Right atrium auricular region (tissue), 2 donors: ENCODE data around the gene CHN1. TPM values are rescaled to one million over a fixed set of nuclear protein-coding genes. Genes with fewer than 3 reads are reported as not detected.

Experiments used
- DNase-seq: peaks from one replicate; pipeline ENCODE4 v3.0.0-alpha.2; 2019; ENCODE audit warnings: low spot score
- H3K27ac ChIP-seq, 2 donors: fragments of 200-600 bp; sonication (generic); 1 replicate in 1 of 2; 2 replicates in 1 of 2; pipeline ENCODE4 v1.5.1; 2016 to 2019
- H3K27me3 ChIP-seq, 2 donors: fragments of 200-600 bp; sonication (generic); one replicate each; pipeline versions ENCODE4 v1.5.1 to v1.6.0; 2017 to 2019
- H3K36me3 ChIP-seq: fragments of 200-600 bp; sonication (generic); one replicate; pipeline ENCODE4 v1.5.1; 2016
- H3K4me1 ChIP-seq, 2 donors: fragments of 200-600 bp; sonication (generic); one replicate each; pipeline versions ENCODE4 v1.5.1 to v1.6.0; 2017 to 2019
- H3K4me3 ChIP-seq, 2 donors: fragments of 200-600 bp; sonication (generic); 1 replicate in 1 of 2; 2 replicates in 1 of 2; pipeline ENCODE4 v1.5.1; 2017 to 2019; ENCODE audit warnings: mild to moderate bottlenecking in 1 of 2, moderate library complexity in 1 of 2
- H3K9me3 ChIP-seq, 2 donors: fragments of 200-600 bp; sonication (generic); one replicate each; pipeline ENCODE4 v1.5.1; 2019
- CTCF ChIP-seq, 2 donors: fragments of 200-600 bp; sonication (generic); IDR thresholded peaks; one replicate each; pipeline ENCODE4 v1.5.1; 2019; ENCODE audit warnings: antibody characterized with exemption in 2 of 2
- total RNA-seq, 2 donors: library from RNA; depleted of rRNA; stranded (reverse); fragments of >200 nt; gene quantifications; one replicate each; pipeline ENCODE4 v1.1.0, GENCODE V29; 2016

The CHN1 gene
- total RNA-seq, 2 donors from 2014 or later: 4.1 to 9.3 TPM

GRCh38 chr2:174779361-174779928 lies 225.7 kb downstream of the CHN1 start:
- no peaks in the 10 kb centered on the region for H3K9me3 ChIP-seq
- no peaks in the 10 kb centered on the region for H3K27me3 ChIP-seq
- H3K27ac ChIP-seq: no peak overlapping the region
- no peak overlapping the region for H3K4me3 ChIP-seq
- H3K4me1 ChIP-seq: peaks cover 0 to 14% of the 10 kb centered on the region in 2 donors
- DNase-seq: no peak
- no peaks in the 10 kb centered on the region for H3K36me3 ChIP-seq
- no peak for TF ChIP-seq CTCF (IDR thresholded peaks at IDR 0.05)

- peaks cover 0 to 14% of the 10 kb centered on the region in 2 donors for H3K4me1 ChIP-seq
- peak; percentile 70 for DNase-seq
- no peaks in the 10 kb centered on the region for H3K36me3 ChIP-seq
- H3K4me3 ChIP-seq: no peak overlapping the region
- H3K9me3 ChIP-seq: no peaks in the 10 kb centered on the region
- H3K27me3 ChIP-seq: no peaks in the 10 kb centered on the region
- peak overlapping the region in 1 of 2 donors; percentile 17 for H3K27ac ChIP-seq
- no peak for TF ChIP-seq CTCF (IDR thresholded peaks at IDR 0.05)
Observed at GRCh38 chr2:174778085-174778981, 226.8 kb downstream of the CHN1 start.

GRCh38 chr2:174777347-174778084 lies 227.7 kb downstream of the CHN1 start:
- Histone ChIP-seq H3K27ac (no peak overlapping the region), H3K36me3 (no peaks in the 10 kb centered on the region), H3K27me3 (no peaks in the 10 kb centered on the region), H3K4me3 (no peak overlapping the region), H3K9me3 (no peaks in the 10 kb centered on the region), H3K4me1 (peaks cover 0 to 14% of the 10 kb centered on the region in 2 donors)
- no peak for DNase-seq
- TF ChIP-seq CTCF (IDR thresholded peaks at IDR 0.05): no peak

GRCh38 chr2:174776675-174777074 lies 228.5 kb downstream of the CHN1 start:
- Histone ChIP-seq H3K36me3 (no peaks in the 10 kb centered on the region), H3K27me3 (no peaks in the 10 kb centered on the region), H3K9me3 (no peaks in the 10 kb centered on the region), H3K4me3 (no peak overlapping the region), H3K4me1 (peaks cover 0 to 20% of the 10 kb centered on the region in 2 donors), H3K27ac (no peak overlapping the region)
- no peak for TF ChIP-seq CTCF (IDR thresholded peaks at IDR 0.05)
- DNase-seq: no peak

GRCh38 chr2:174776223-174776622 lies 229.0 kb downstream of the CHN1 start:
- H3K27ac ChIP-seq: no peak overlapping the region
- H3K27me3 ChIP-seq: no peaks in the 10 kb centered on the region
- H3K36me3 ChIP-seq: no peaks in the 10 kb centered on the region
- peaks cover 0 to 22% of the 10 kb centered on the region in 2 donors for H3K4me1 ChIP-seq
- no peak for DNase-seq
- H3K4me3 ChIP-seq: no peak overlapping the region
- TF ChIP-seq CTCF (IDR thresholded peaks at IDR 0.05): no peak
- H3K9me3 ChIP-seq: no peaks in the 10 kb centered on the region
